HEK293 (cell line): ENCODE measurements around the gene CNTN4.

ENCODE experiments used
- YY1 ChIP-seq: fragments of 450-650 bp; formaldehyde crosslinking; IDR thresholded peaks from 2 replicates; pipeline ENCODE4 v1.5.1; 2018; ENCODE audit warnings: missing biosample characterization, missing genetic modification characterization
- ZBTB20 ChIP-seq: fragments of 450-650 bp; formaldehyde crosslinking; IDR thresholded peaks from 2 replicates; pipeline ENCODE4 v1.5.1; 2016; ENCODE audit warnings: missing biosample characterization, missing genetic modification characterization
- ZFP3 ChIP-seq: fragments of 450-650 bp; formaldehyde crosslinking; IDR thresholded peaks from 2 replicates; pipeline ENCODE4 v1.5.1; 2016; ENCODE audit warnings: low read depth, missing biosample characterization, missing genetic modification characterization
- ZNF140 ChIP-seq: fragments of 450-650 bp; formaldehyde crosslinking; IDR thresholded peaks from 2 replicates; pipeline ENCODE4 v1.5.1; 2016; ENCODE audit warnings: missing biosample characterization, missing genetic modification characterization
- ZNF274 ChIP-seq, 2 experiments: fragments of 200-500 bp in 1 of 2; fragments of 450-650 bp in 1 of 2; sonication (Bioruptor generic) in 1 of 2; formaldehyde crosslinking in 1 of 2; IDR thresholded peaks; 2 replicates each; pipeline versions ENCODE4 v1.5.1 to v1.6.1; 2014 to 2016; ENCODE audit warnings: borderline replicate concordance in 1 of 2, inconsistent platforms in 1 of 2, low read length in 1 of 2, missing biosample characterization in 1 of 2, missing genetic modification characterization in 1 of 2
- ZNF658 ChIP-seq: fragments of 450-650 bp; formaldehyde crosslinking; IDR thresholded peaks from 2 replicates; pipeline ENCODE4; 2016; ENCODE audit warnings: missing biosample characterization, missing genetic modification characterization
- TF ChIP-seq, protein P1 (sequence below): fragments of 450-650 bp; formaldehyde crosslinking; IDR thresholded peaks from 2 replicates; pipeline ENCODE4 v1.5.1; 2016; ENCODE audit warnings: missing biosample characterization, missing genetic modification characterization
- TF ChIP-seq, protein P2 (sequence below): fragments of 450-650 bp; formaldehyde crosslinking; IDR thresholded peaks from 2 replicates; pipeline ENCODE4 v1.5.1; 2016; ENCODE audit warnings: missing biosample characterization, missing genetic modification characterization

- TF ChIP-seq ZFP3 (no peak), ZBTB20 (no peak), ZNF140 (tag by site-specific recombination) (no peak), ZNF274 (IDR thresholded peaks at IDR 0.05; ENCODE audit: low read length) (no peak), ZNF274 (tag by site-specific recombination; IDR thresholded peaks at IDR 0.05; ENCODE audit: borderline replicate concordance) (no peak), YY1 (tag by site-specific recombination) (no peak), ZNF658 (tag by site-specific recombination) (no peak)
- TF ChIP-seq, protein P1, sequence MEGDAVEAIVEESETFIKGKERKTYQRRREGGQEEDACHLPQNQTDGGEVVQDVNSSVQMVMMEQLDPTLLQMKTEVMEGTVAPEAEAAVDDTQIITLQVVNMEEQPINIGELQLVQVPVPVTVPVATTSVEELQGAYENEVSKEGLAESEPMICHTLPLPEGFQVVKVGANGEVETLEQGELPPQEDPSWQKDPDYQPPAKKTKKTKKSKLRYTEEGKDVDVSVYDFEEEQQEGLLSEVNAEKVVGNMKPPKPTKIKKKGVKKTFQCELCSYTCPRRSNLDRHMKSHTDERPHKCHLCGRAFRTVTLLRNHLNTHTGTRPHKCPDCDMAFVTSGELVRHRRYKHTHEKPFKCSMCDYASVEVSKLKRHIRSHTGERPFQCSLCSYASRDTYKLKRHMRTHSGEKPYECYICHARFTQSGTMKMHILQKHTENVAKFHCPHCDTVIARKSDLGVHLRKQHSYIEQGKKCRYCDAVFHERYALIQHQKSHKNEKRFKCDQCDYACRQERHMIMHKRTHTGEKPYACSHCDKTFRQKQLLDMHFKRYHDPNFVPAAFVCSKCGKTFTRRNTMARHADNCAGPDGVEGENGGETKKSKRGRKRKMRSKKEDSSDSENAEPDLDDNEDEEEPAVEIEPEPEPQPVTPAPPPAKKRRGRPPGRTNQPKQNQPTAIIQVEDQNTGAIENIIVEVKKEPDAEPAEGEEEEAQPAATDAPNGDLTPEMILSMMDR (tag by site-specific recombination) = no peak
- TF ChIP-seq, protein P2, sequence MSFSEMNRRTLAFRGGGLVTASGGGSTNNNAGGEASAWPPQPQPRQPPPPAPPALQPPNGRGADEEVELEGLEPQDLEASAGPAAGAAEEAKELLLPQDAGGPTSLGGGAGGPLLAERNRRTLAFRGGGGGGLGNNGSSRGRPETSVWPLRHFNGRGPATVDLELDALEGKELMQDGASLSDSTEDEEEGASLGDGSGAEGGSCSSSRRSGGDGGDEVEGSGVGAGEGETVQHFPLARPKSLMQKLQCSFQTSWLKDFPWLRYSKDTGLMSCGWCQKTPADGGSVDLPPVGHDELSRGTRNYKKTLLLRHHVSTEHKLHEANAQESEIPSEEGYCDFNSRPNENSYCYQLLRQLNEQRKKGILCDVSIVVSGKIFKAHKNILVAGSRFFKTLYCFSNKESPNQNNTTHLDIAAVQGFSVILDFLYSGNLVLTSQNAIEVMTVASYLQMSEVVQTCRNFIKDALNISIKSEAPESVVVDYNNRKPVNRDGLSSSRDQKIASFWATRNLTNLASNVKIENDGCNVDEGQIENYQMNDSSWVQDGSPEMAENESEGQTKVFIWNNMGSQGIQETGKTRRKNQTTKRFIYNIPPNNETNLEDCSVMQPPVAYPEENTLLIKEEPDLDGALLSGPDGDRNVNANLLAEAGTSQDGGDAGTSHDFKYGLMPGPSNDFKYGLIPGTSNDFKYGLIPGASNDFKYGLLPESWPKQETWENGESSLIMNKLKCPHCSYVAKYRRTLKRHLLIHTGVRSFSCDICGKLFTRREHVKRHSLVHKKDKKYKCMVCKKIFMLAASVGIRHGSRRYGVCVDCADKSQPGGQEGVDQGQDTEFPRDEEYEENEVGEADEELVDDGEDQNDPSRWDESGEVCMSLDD (tag by site-specific recombination) = no peak
Measured at GRCh38 chr3:3105246-3105645, 1006.6 kb downstream of the CNTN4 start.
